GM10266 (cell line): ENCODE results near the gene PYGO2.

ENCODE experiments used
- DNase-seq: peaks from one replicate; pipeline ENCODE4 v3.0.0; 2012; ENCODE audit errors: extremely low spot score
- TF ChIP-seq, protein P1 (sequence below): IDR thresholded peaks from 2 replicates; pipeline ENCODE4 v1.5.1; 2012; ENCODE audit warnings: mild to moderate bottlenecking, low read depth; ENCODE audit not compliant: control insufficient read depth, insufficient read depth; ENCODE audit errors: missing control alignments

The PYGO2 gene

DNA sequence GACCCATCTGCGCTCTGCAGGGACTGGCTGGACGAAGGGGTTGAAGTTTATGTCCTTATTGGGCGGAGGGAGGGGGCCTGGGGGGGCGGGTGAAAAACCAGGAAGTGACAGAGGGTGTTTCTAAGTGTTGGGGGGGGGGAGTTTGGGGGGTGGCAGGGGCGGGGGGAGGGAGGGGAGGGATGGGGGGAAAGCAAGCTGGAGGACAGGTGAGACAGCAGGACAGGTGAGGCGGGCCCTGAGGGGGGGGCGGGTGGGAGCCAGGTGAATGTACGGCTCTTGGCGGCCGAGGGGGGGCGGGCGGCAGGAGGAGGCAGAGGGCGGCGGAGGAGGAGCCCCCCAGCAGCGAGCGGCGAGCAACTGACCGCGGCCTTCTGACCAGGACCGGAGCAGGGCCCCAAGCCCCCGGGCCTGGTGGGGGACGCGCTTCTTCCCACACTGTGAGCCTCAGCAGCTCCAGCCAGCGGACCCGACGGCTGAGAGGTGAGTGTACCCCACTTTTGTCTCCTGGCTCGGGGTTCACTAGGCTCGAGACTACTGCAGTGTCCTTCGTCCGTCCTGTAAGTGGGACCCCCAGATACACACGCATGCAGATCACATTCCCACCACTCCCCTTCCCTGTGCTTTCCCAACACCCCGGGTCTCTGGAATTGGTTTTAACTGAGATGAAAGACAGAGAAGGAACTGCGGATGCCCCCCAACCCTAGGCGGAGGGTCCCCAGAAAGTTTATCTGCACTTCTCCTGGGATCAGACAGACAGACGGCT, 41.1 kb upstream of the PYGO2 start, which contains the start of gene ZBTB7B:
ZBTB7B (plus strand) TSS at position 339 of the 763 bp plus-strand sequence. CDS start 11,859 bp downstream, outside the sequence.
- TF ChIP-seq, protein P1, sequence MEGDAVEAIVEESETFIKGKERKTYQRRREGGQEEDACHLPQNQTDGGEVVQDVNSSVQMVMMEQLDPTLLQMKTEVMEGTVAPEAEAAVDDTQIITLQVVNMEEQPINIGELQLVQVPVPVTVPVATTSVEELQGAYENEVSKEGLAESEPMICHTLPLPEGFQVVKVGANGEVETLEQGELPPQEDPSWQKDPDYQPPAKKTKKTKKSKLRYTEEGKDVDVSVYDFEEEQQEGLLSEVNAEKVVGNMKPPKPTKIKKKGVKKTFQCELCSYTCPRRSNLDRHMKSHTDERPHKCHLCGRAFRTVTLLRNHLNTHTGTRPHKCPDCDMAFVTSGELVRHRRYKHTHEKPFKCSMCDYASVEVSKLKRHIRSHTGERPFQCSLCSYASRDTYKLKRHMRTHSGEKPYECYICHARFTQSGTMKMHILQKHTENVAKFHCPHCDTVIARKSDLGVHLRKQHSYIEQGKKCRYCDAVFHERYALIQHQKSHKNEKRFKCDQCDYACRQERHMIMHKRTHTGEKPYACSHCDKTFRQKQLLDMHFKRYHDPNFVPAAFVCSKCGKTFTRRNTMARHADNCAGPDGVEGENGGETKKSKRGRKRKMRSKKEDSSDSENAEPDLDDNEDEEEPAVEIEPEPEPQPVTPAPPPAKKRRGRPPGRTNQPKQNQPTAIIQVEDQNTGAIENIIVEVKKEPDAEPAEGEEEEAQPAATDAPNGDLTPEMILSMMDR = no peak
- DNase-seq = peak; percentile 79

DNA sequence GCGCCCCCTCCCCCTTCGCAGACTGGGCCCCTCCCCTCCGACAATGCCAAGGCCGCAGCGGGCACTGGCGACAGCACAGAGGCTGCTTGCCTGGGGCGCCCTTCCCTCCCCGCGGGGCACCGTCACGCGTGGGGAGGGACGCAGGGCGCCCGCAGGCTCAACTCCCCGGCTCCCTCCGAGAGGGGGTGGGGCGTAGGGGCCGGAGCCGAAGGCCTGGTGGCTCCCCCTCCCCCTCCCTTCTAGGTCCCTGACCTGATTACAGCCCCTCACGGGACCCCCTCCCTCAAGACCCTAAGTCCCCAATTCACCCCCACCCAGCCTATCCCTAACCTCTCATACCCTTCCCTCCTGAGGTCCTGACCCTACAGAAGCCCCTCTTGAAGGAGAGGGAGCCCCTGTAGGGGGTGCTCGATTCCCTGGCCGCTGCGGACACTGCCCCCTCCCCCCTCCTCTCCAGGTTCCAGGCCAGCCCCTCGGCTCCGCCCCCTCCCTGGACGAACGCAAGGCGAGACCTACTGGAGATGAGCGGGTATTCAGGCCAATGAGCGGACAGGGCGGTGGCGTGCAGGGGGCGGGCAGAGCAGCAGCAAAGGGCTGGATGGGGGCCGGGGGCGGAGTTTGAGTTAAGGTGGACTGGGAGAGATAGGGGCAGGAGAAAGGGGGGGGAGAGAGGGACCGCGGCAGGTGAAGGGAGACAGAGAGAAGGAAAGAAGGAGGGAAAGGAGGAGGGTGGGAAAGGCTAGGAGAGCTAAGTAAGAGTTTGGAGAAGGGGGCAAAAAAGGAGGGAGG, 40.3 kb upstream of the PYGO2 start:
- DNase-seq = peak; percentile 99
- TF ChIP-seq, protein P1 = peak; percentile 57

DNA sequence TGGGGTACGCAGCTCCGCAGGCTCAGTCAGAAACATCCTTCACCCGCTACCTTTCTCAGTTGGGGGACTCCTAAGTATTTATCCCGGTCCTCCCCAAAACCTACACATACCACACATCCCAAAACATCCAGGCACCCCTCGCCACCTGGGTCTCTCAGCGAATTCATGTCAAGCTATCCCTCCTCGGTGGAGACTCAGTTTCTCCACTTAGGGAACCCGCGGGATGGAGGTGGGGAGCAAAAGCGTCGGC, 39.8 kb upstream of the PYGO2 start:
- DNase-seq = no peak
- TF ChIP-seq, protein P1 = no peak

DNA sequence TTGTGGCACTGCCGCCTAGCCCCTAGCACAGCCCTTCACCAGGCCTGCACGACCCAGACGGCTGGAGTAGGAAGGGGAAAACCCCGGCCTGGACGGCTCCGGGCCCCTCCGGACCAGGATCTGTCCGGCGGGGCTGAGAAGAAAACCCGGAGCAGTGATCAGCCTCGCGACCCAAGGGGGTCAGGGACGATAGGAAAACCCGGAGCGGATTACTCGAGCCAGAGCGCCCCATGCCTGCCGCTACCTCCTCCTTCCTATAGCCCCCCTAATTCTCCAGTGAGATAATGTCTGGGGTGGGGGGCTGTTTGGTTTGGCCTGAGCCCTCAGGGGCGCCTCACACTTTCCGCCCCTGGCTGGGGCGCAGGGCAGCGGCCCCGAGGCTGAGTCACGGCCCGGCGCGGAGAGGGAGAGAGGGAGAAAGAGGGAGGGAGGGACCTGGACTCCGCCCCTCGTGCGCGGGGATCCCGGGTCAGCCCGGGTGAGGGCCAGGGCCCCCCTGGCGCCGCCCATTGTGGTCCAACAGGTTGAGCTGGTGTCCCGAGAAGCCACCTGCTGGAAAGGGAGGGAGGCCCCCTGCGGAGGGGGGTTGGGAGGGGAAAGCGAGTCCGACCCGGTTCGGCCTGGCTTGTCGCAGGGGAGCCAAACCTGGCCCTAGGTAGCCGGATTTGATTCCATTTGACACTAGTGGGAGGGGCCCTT, 39.3 kb upstream of the PYGO2 start:
- TF ChIP-seq, protein P1 = no peak
- peak; percentile 87 for DNase-seq

DNA sequence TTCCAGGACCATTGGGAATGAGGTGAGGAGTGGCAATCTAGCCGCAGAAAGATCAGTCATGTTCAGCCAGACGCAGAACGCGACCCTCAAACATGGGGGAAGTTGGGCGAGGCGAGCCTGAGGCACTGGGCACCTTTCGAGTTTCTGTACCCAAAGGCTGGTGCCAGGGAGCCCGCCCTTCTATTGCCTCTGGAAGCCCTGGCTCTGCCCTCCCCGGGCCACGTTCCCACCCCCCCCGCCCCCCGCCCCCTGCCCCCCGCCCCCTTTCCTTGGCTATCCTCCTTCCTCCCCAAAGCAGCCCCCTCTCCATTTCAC, 38.8 kb upstream of the PYGO2 start:
- no peak for DNase-seq
- TF ChIP-seq, protein P1 = no peak

DNA sequence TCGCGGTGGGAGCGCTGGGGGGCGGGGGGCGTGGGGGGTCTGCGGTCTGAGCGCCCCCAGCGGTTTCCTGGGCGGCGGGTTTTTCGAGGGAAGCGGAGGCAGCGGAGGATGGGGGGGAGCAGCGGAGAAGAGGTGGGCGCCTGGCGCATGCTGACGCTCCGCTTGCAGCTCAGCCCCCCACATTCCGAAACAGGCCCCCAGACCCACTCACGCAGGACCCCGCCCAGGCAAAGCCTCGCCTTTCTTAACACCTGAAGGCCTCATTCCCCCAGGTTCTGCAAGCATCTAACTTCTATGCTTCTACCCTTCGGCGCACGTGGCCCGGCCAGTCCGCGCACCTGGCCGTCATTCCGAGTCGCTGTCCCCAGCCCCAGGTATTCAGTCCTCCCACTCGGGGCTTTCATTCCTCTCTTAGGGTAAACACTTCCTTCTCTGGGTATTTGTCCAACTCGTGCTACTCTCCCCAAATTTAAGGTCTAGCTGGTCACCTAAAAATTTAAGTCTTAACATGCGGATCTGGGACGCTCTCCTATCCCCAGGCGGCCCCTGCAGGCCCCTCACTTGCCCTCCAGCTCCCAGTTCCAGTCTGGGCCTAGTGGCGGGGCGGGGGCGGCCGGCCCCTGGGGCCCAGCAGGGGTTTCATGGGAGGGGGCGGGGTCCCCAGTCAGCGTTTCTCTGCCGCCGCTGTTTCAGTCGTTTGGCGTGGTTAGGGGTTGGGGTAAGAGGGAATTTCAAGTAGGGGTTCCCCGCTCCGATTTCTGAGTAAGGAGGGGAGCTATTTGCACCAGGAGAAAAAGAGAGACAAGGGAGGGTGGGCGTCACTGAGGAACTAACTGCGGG, 38.2 kb upstream of the PYGO2 start:
- TF ChIP-seq, protein P1 = no peak
- peak; percentile 83 for DNase-seq
